Stimulated activated naive CD4-positive, alpha-beta T cell (primary cell): ENCODE results near the gene ALOX12B.
"Not testable (repeated sequence)": the region's sequence is repeated elsewhere in the genome, so short reads cannot be mapped to it uniquely, and the experiment has no call there.

Experiments
- DNase-seq, 6 experiments: peaks; one replicate each; lab custom pipeline; 2025; lab: John Stamatoyannopoulos, UW

Gene ALOX12B

DNA sequence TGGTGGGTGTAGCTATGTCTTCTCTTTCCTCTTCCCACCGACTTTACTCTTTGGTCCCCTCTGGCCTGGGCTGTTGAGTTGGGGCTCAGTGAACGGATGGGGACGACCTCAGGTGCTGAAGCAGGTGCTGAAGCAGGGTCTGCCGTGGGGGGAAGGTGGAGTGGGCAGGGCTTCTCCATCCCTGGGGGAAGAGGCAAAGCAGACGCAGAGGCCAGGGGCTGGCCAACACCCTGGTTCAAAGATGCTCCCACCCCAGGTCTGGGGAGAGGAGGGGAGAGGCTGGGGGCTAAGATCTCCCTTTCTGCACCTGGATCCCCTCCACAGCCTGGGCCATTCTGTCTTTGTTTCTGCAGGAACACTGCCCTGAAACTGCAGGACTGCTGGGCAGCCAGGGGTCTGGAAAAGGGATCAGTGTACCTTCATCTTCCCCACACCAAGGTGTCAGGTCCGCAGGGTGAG, 22.9 kb downstream of the ALOX12B start:
- DNase-seq: no peak

DNA sequence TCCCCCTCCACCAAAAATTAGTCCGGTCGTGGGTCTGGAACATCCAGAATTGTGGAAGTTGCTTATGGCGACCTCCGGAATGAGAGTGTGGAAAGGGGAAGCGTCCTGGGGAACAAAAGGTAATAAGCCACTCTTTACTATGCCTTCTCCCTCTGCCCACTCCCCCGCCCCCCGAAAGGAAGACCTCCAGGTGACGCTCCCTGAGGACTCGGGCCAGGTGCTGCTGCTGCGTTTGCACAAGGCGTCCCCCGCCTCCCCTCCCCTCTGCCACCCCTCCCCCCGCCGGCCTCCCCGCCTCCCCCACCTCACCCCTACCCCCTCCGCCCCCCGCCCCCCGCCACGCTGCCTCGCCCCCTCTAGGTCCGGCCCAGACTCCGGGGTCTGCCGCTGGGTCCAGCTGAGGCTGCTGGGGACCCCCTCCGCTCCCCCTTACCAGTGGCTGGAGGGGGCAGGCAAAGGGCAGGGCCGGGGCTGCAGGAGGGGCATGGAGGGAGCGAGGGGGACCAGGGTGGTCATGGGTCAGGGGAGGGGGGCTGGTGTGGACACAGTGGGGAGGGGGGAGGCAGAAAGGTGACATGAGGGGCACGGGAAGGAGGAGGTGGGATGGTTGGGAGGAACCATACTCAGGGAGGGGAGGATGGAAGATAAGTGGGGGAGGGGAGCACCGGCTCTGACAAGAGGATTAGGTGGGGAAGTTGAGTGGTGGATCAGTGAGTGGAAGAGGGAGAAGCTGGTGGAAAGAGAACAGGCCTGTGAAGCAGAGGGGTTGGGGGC, 23.6 kb downstream of the ALOX12B start:
- DNase-seq: no peak

DNA sequence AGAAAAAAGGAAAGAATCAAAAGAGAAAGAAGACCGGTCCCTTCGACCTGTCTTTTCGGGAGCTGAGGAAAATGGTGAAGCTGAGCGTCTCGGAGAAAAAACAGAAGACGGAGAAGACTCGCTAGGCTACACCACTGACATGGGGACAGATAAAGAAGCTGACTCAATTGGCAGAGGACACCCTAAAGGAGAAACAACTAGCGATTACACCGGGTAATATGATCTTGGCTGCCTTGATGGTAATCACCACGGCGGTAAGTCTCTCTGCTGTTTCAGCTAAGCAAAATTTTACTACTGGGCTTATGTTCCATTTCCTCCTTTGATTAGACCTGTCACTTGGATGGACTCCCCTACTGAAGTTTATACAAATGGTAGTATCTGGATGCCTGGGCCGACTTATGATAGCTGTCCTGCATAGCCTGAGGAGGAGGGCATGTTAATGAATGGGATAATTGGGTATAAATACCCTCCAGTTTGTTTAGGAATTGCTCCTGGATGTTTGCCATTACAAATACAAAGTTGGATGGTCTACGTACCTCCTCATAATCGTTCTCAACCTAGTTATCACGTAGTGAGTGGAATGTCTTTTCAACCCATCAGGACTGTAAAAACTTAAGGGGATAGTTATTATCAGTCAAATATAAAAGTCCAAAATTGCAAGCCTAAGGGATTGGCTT, 24.6 kb downstream of the ALOX12B start:
- no peak for DNase-seq

- no peak for DNase-seq
Measured at GRCh38 chr17:8062435-8062806, 25.1 kb downstream of the ALOX12B start.

DNA sequence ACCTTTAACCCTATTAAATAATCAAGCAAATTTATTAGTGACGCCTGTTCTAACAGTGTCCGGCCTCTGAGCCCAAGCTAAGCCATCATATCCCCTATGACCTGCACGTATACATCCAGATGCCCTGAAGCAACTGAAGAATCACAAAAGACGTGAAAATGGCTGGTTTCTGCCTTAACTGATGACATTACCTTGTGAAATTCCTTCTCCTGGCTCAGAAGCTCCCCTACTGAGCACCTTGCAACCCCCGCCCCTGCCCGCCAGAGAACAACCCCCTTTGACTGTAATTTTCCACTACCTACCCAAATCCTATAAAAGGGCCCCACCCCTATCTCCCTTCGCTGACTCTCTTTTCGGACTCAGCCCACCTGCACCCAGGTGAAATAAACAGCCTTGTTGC, 25.7 kb downstream of the ALOX12B start:
- not testable (repeated sequence) for DNase-seq

DNA sequence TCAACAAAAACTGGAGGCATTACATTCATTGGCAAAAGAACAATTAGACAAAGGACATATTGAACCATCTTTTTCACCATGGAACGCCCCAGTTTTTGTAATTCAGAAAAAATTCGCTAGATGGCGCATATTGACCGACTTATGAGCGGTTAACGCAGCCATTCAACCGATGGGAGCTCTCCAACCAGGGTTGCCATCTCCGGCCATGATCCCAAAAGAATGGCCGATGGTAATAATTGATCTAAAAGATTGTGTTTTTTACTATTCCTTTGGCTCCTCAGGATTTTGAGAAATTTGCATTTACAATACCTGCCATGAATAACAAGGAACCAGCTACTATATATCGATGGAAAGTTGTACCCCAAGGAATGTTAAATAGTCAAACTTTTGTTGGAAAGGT, 27.2 kb downstream of the ALOX12B start:
- peak; percentile 12 to 81 (median 42) for DNase-seq

DNA sequence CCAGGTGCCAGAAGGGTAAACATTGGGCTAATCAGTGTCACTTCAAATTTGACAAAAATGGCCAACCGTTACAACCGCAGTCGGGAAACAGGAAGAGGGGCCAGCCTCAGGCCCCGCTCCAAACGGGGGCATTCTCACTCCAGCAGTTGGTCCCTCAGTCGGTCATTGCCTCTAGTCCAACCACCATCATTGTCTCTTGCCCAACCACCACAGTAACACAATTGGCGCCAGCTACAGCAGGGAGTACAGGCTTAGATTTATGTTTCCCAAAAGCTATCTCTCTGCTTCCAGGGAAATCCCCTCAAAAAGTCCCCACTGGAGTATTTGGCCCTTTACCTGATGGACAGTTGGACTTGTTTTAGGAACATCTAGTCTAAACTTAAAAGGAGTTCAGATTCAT, 28.4 kb downstream of the ALOX12B start:
- no peak for DNase-seq

DNA sequence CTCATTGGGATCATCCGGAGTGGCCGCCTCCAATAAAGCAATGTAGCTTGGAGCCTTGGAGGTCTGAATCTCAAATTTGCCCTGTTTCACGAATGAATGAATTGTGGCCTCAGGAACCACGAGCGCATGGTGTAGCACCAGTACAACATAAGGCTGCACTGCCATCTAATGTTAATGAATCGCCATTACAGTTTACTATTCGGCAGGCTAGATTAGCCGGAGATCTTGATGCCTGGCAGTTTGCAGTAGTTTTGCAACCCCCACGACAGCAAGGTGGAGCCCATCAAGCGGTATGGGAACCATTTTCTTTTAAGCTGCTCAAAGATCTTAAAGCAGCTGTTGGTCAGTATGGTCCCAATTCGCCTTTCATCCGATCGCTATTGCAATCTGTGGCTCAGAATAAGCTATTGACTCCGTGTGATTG, 29.8 kb downstream of the ALOX12B start:
- peak; percentile 12 to 73 (median 32) for DNase-seq

DNA sequence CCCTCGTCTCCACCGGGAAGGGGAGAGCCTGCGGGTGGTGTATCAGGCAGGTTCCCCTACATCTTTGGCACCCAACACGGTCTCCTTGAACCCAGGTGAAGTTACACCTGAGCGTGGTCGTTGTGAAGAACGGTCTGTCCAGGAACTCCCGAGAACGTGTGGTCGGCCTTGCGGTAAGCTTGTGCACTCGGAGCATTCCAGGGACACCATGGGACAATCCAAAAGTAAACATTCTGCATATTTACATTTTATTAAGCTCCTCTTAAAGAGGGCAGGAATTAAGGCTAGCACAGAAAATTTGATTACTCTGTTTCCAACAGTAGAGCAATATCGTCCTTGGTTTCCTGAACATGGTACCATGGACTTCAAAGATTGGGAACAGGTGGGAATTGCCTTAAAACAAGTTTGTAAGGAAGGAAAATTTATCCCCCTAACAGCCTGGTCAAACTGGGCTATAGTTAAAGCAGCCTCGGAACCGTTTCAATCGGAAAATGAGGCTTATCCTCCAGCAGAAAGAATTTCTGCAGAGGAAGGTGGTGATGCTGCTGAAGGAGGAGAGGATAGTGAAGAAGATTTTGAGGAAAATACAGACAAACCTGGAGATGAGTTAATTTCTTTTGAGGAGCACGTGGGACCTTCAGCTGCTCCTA, 30.4 kb downstream of the ALOX12B start:
- DNase-seq: no peak

DNA sequence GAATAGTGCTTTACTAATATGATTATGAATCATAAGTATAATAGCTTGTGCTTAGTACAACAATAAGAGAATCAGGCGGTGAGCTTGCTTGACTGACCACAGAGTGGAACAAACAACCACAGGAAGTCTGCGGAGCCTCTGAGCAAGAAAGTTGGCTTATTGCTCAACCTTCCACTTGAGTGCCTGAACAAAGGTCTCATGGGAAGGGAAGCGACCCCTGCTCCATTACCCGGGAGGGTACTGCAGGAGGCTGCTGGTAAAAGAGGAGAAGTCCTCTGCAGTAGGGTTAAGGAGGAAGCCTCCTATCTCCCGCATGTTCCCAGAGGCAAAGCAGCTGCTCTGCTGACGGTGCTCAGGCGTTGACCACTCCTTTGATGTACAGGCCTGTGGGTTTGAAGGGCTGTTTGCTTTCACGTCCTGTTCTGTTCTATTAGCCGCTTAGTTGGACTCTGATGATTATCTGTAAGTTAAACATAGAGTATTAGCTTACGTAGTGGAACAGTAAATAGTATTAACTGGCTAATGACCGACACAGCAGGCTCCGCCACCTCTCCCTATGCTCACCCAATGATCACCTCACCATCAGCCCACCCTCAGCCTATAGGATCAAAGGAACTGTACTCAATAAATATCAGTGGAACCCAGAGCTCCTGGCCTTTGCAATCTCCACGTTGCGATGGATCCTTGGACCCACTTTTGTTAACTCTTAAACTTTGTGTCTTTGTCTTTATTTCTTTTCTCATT, 31.1 kb downstream of the ALOX12B start:
- DNase-seq: no peak

DNA sequence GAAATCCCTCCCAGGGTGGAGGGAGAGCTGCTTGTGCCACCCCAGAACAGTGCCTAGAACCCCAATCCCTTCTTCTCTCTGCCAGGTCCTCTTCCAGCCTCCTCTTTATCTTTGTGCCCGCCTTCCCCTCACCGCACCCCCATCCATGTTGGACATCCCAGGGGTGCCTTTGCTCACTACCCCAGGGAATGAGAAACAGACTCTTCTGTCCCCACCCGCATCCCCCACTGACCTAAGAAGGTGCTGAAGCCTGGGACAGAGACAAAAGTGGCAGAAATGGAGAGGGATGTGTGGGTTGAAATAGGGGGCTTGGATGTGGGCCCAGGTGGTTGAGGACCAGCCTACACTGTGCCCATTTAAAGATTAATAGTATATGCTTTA, 31.7 kb downstream of the ALOX12B start:
- no peak for DNase-seq

GRCh38 chr17:8053600-8053999, 33.9 kb downstream of the ALOX12B start:
- DNase-seq: no peak

- DNase-seq: no peak
Measured at GRCh38 chr17:8052256-8053252, 35.0 kb downstream of the ALOX12B start.

DNA sequence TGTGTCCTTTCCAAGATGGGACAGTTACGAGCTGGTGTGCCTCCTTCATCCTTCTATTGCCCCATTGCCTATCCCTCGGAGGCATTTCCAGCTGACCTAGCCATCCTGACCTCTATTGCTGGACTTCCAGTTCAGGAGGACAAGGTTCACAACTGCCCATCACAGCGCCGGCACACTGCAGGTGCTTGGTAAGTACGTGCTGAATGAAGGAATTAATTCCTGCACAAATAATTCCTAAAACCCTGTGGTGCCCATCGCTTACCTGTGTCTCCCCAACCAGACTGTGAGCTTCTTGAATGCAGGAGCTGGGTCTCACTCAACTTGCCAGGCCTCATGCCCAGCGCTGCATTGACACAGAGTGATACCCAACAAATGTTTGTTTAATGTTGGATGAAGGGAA, 35.7 kb downstream of the ALOX12B start:
- DNase-seq: no peak

GRCh38 chr17:8048736-8049135, 38.8 kb downstream of the ALOX12B start:
- no peak for DNase-seq

DNA sequence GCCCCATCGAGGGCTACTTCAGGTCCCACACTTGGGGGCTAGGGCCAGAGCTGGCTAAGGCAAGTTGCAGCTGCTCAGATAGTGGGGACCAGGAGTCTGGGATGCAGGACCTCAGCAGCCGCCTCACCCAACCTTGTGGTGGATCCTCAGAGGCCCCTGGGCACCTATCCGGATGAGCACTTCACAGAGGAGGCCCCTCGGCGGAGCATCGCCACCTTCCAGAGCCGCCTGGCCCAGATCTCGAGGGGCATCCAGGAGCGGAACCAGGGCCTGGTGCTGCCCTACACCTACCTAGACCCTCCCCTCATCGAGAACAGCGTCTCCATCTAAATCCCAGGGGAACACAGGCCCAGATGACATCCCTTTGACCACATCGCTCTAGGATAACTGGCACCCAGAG, 39.3 kb downstream of the ALOX12B start:
- no peak for DNase-seq

- no peak for DNase-seq
Measured at GRCh38 chr17:8047769-8048110, 39.8 kb downstream of the ALOX12B start.

DNA sequence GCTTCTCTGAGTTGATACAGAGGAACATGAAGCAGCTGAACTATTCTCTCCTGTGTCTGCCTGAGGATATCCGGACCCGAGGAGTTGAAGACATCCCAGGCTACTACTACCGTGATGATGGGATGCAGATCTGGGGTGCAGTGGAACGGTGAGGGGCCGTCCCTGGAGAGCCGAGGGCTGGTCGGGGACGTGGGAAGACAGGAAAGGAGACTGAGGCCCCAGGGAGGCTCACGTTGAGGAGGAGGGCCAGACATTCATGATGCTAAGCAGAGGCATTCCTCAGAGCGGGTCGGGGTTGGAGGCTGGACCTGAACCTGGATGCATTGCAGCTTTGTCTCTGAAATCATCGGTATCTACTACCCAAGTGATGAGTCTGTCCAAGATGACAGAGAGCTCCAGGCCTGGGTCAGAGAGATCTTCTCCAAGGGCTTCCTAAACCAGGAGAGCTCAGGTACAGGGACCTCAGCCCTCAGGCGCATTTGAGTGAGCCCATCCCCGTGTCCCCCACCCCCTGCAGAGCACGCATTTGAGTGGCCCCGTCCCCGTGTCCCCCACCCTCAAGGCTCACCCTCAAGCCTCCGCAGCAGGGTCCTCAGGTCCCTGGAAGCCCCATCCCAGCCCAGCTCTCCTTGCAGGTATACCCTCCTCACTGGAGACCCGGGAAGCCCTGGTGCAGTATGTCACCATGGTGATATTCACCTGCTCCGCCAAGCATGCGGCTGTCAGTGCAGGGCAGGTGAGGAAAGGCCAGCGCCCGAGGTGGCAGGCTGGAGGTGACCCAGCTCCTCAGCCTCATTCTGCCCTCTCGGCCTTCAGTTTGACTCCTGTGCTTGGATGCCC, 40.4 kb downstream of the ALOX12B start:
- DNase-seq: no peak

DNA sequence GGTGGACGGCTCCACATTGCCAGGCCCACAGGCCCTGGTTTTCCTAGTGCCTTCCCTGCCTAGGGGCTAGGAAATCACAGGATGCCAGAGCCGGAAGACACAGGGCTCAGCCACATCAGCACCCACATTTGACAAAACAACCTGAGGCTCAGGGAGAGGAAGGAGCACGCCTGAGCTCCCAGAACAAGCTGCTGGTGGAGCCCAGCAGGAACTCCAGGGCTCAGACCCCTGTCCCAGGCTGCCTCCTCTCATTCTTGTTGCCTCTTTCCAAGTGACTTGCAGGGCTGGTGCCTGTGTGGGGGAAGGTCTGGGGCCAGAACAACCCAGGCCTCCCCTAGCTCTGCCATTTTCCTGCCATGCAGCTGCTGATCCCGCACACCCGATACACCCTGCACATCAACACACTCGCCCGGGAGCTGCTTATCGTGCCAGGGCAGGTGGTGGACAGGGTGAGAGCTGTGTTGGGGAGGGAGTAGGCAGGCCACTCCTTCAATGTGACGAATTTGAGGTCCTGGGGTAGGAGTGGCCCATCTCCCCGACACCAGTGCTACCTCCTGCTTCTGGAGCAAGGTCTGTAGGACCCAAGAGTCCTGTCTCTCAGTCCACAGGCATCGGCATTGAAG, 41.1 kb downstream of the ALOX12B start:
- no peak for DNase-seq
